ENCODE data around the gene ADCYAP1.

Gene ADCYAP1

GRCh38 chr18:911025-911424, 6.4 kb downstream of the ADCYAP1 start:
- no peak for DNase-seq

DNA sequence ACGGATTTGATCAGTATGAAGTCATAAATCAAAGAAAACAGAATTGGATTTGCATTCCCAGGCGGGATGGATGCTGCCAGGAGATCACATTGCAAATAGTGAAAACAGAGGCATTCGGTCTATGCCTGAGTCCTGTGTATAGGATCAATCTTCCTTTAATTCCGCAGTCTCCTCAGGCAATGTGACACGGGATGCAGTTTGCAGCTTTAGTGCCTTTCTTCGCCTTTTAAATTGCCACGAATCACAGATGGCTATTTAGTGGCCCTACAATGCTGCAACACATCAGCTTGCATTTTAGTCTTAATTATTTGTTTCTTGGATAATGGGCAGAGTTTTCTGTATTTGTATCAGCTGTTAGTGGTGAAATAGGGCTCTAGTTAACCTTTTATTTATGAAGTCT, 6.8 kb downstream of the ADCYAP1 start:
- no peak for DNase-seq

GRCh38 chr18:916562-916961, 11.9 kb downstream of the ADCYAP1 start:
- no peak for DNase-seq

- DNase-seq, result no peak
Measured at GRCh38 chr18:919078-919477, 14.4 kb downstream of the ADCYAP1 start.

- DNase-seq, result no peak
Measured at GRCh38 chr18:923144-923866, 18.6 kb downstream of the ADCYAP1 start.

DNA sequence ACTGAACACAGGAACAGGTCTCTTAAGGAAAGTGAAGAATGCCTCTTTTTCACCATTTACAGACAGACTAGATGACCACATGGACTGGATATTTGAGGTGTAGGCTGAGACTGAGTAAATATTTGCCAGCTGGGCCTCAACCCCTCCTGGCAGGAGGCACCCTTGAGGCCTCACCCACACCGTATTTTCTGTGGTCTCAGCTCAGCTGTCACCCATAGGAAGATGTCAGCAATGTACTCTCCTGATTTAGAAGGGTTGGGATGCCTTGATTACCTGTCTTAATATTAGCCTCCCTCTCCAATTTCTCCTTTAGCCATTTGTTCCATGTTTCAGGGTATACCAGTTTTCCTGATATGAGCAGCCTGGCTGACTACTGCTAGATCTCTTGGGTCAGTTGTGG, 20.3 kb downstream of the ADCYAP1 start:
- no peak for DNase-seq

GRCh38 chr18:926946-927345, 22.3 kb downstream of the ADCYAP1 start:
- DNase-seq, result no peak

DNA sequence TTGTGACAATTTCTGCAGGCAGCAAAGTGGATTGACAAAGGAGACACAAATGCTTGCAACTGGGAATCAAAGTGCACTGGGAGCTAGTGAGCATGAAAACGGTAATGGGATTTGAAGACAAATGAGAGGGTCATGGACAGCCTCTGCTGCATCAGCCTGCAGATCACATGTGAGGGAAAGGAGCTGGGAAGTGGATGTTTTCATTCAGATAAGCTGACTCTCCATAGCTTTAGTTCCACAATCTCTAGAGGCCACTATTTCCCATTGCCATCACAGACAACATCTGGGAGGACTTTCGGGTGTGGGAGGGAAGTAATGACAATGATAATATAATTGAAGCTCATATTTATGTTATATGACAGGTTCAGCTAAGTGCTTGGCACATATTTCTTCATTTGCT, 28.4 kb downstream of the ADCYAP1 start:
- DNase-seq, result no peak

DNA sequence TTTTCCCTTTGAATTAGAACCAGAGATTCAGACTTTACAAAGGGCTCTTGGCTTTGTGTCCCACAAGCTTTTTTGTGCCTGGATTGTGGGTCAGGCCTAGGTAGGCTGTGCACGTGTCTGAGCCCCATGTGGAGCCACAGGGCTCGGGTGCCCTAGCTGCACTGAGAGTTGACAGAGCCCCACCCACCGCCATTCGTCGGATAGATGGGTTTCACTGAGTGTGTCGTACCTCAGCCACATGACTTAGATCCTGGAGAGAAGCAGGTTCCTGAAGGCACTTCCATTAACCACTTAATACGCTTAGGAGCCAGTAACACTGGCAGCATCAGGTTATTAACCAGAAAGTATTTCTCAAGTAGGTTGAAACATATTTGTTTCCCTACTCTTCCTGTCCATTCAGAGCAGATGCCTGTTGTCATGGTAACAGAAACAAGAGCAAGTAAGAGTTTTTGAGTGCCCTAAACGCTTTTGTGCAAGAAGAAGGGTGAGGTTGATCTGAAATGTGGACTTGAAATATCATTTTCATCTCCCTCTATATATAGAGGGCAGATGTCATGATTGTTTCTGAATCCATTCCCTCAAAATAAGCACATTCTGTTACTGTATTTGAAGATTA, 30.0 kb downstream of the ADCYAP1 start:
- DNase-seq, result no peak

GRCh38 chr18:936941-937340, 32.3 kb downstream of the ADCYAP1 start:
- no peak for DNase-seq

DNA sequence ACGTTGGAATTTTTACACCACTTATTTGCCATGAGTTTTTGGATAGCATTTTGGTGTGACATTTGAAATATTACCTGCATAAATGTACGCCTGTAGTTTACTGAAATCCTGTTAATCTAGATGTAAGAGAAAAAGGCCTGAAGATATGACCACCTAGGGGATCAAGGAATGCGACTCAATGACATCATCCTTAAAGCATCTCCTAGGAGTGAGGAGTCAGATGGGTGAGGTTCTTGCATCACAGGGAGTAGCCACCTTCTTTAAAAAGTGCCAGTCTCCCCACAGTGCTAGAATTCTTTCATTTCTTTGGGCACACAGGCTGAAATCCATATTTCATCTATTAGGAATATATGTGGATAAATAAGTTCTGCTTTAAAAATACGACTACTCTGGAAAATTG, 34.5 kb downstream of the ADCYAP1 start:
- DNase-seq, result peak; percentile 41

DNA sequence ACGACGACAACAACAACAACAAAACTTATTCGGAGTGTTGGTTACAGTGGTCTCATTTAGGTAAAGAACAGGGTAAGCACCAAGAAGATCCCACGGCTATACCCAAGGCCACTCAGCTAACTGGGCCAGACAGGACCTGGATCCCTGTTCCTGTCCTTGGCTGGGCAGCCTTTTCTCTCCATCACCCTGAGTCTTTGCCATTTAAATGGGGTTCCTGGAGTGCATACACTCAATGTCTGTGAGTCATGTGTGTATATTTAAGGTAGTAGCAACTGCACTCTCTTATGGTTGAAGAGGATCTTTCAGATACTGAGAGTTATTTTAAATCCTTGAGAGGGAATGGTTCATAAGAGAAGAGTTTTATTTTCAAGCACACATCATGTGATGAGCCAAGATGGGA, 35.3 kb downstream of the ADCYAP1 start:
- no peak for DNase-seq

DNA sequence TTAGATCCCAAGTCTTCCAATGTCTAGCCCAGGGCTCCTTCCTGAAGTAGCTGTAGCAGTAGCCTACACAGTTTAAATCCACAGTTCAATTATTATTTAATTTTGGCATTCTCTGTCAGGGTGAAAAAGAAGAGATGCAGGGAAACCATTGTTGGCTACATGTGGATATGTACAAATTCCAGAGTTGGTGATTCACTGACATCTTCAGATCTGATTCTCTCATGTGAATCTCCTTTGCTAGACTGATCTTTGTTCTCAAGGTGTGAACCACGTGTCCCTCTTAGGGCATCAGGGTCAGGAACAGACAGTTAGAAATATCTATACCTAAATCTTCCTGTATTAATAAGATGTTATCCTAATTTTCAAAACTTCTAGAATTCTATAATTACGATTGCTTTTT, 36.7 kb downstream of the ADCYAP1 start:
- peak; percentile 39 for DNase-seq

- peak; percentile 92 for DNase-seq
Measured at GRCh38 chr18:944440-944839, 39.8 kb downstream of the ADCYAP1 start.

DNA sequence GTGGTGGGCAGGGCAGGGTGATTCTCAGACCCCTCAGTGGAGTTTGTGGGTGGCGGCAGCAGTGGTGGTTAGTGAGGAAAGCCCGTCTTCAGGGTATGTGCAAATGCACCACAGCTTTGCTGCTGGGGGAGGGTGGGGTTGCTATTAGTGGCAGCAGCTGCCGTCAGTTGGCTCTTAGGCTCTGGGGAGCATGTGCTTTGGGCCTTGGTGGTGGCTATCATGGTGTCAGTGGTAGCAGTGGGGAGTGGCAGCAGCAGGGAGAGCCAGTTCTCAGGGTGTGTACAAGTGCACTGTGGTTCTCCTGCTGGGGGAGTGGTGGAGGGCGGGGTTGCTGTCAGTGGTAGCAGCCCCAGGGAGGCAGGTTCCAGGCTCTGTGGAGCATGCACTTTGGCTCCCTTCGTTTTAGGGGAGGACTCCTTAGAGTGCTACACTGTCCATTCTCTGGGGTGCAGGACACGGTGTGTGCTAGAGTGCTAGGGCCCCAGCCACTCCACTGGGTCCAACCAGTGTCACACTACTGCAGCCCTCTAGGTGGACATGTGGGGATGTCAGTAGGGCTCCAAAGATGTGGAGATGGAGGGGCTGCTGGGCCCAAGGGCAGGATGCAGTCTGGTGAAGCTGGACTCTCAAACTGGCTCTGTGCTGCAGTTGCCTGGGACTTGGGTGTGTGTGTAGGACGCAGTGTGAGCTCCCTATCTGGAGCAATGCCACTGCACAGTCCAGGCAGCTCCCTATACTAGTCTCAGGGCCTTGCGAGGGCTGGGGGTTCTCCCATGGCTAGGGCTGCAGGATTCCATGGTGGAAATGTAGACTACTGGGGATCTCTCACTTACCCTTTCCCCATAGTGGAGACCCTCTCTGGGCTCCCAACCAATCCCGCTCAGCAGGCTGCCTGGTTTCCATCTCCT, 45.3 kb downstream of the ADCYAP1 start:
- no peak for DNase-seq

DNA sequence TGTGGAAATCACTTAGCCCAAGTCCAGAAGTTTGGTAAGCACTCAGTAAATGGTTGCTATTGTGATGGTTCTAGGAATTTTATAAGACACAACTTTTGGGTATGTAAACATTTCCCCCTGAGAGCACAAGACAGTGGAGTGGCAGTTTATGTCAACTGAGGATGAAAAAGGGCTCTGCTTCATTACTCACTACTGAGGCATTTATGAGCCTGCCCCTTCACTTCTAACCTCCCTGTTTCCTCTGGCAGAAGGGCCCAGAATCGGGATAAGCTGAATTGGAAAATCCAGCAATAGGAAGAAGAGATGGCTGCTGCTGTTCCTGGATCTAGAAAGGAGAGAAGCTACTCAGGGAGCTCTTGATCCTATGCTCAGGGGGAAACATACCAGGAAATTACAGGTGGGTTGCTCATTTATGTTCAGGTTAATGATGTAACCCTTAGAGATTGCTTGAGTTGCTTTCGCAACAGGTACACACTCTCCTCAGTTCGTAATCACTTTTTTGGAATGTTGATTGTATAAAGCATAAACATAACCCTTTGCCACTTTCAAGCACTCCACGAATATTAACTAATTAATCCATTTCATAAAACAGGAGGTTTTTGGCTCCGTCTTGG, 46.3 kb downstream of the ADCYAP1 start:
- peak; percentile 64 for DNase-seq

DNA sequence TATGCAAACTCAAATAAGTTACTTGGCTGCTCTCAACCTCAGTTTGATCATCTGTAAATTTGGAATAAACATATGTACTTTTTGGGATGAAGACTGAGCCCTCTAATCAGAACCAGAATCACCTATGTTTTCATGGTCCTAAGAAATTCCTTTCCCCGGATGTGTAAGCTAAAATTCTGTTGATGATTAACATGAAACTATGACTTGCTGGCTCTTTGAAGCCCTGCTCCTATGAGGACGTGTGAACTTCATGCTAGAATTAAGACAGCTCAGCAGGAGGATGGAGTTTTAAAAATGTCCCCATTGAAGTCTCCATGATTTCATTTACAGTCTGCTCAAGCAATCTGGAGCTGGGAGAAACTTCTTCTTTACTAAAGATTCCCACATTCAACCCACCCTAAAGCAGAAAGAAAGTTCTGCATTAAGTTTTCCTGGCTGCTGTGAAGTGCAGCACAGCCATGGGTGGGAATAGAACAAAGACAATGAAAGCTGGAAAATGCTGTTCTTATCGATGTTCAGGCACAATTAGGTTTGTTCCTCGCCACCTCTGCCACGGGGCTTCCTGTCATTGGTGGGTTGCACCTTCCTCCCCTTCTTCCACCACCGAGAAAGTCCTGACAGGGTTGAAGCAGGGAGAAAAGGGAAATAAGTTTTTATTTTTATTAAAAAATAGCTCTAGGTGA, 50.9 kb downstream of the ADCYAP1 start:
- peak; percentile 61 for DNase-seq

- no peak for DNase-seq
Measured at GRCh38 chr18:957829-958228, 53.2 kb downstream of the ADCYAP1 start.

DNA sequence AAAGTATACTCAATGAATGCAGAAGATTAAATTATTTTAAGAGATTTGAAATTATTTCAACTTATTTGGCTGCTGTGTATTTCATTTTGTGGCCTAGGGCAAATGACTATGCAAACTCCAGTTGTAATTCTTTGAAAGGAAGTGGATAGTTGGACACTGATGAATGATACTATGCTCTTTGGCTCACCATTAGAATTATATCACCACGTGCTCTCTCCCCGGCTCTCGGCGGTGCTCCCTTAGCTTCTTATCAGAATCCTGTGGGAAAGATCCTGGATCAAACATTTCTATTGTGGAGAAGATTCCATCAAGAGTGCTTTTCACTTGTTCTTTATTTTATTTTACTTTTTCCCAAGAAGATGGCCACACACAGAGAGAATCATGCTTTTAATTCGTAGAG, 55.2 kb downstream of the ADCYAP1 start:
- no peak for DNase-seq
